H9 (cell line): ENCODE data around the gene TMEM233. TPM values are rescaled to one million over a fixed set of nuclear protein-coding genes. Genes with fewer than 3 reads are reported as not detected.

Experiments used
- DNase-seq: peaks from one replicate; pipeline ENCODE4 v3.0.0-alpha.2; 2017
- H2AFZ ChIP-seq: one replicate; pipeline ENCODE4 v1.6.1; 2013; ENCODE audit warnings: mild to moderate bottlenecking, low read length, control low read depth, moderate library complexity
- H2AK5ac ChIP-seq: 2 replicates; pipeline ENCODE4 v1.6.1; 2013; ENCODE audit warnings: low read length, control low read depth, mixed read lengths; ENCODE audit not compliant: insufficient read length
- H2BK120ac ChIP-seq: one replicate; pipeline ENCODE4 v1.6.1; 2013; ENCODE audit warnings: low read depth, mild to moderate bottlenecking, low read length, control low read depth, inconsistent platforms; ENCODE audit not compliant: poor library complexity, severe bottlenecking
- H2BK12ac ChIP-seq: 2 replicates; pipeline ENCODE4 v1.6.1; 2013; ENCODE audit warnings: low read length, control low read depth, mixed read lengths, low read depth; ENCODE audit not compliant: insufficient read length
- H2BK15ac ChIP-seq: 2 replicates; pipeline ENCODE4 v1.6.1; 2013; ENCODE audit warnings: low read depth, low read length, control low read depth
- H2BK20ac ChIP-seq: one replicate; pipeline ENCODE4 v1.6.1; 2013; ENCODE audit warnings: low read depth, mild to moderate bottlenecking, low read length, control low read depth, inconsistent platforms; ENCODE audit not compliant: poor library complexity, severe bottlenecking
- H2BK5ac ChIP-seq: 2 replicates; pipeline ENCODE4 v1.6.1; 2013; ENCODE audit warnings: low read length, control low read depth, mixed read lengths; ENCODE audit not compliant: insufficient read length
- H3K14ac ChIP-seq: 2 replicates; pipeline ENCODE4 v1.6.1; 2013; ENCODE audit warnings: low read length, control low read depth; ENCODE audit not compliant: insufficient read depth
- H3K18ac ChIP-seq: 2 replicates; pipeline ENCODE4 v1.6.1; 2013; ENCODE audit warnings: low read depth, mild to moderate bottlenecking, mixed read lengths, low read length, control low read depth; ENCODE audit not compliant: insufficient read length
- H3K23ac ChIP-seq: 2 replicates; pipeline ENCODE4 v1.6.1; 2013; ENCODE audit warnings: low read length, control low read depth, mixed read lengths, low read depth; ENCODE audit not compliant: insufficient read length
- H3K23me2 ChIP-seq: 2 replicates; pipeline ENCODE4 v1.6.1; 2013; ENCODE audit warnings: low read depth, mild to moderate bottlenecking, mixed read lengths, low read length, control low read depth; ENCODE audit not compliant: insufficient read length, poor library complexity, severe bottlenecking
- H3K27ac ChIP-seq: 2 replicates; pipeline ENCODE4 v1.5.1; 2013; ENCODE audit warnings: low read length, control low read depth, mixed read lengths, low read depth; ENCODE audit not compliant: insufficient read length
- H3K27me3 ChIP-seq: 2 replicates; pipeline ENCODE4 v1.6.1; 2013; ENCODE audit warnings: low read length, control low read depth, inconsistent platforms; ENCODE audit not compliant: insufficient read depth
- H3K4ac ChIP-seq: 2 replicates; pipeline ENCODE4 v1.6.1; 2013; ENCODE audit warnings: low read depth, mild to moderate bottlenecking, control low read depth, inconsistent platforms, low read length, moderate library complexity
- H3K4me1 ChIP-seq: 2 replicates; pipeline ENCODE4 v1.6.1; 2013; ENCODE audit warnings: low read length, control low read depth, inconsistent platforms; ENCODE audit not compliant: insufficient read depth
- H3K4me2 ChIP-seq: 2 replicates; pipeline ENCODE4 v1.6.1; 2013; ENCODE audit warnings: low read length, control low read depth, mixed read lengths; ENCODE audit not compliant: insufficient read length, insufficient read depth
- H3K56ac ChIP-seq: 2 replicates; pipeline ENCODE4 v1.6.1; 2013; ENCODE audit warnings: low read depth, mild to moderate bottlenecking, mixed read lengths, low read length, control low read depth; ENCODE audit not compliant: insufficient read length
- H3K79me1 ChIP-seq: 2 replicates; pipeline ENCODE4 v1.6.1; 2013; ENCODE audit warnings: low read depth, mild to moderate bottlenecking, moderate library complexity, low read length, control low read depth, inconsistent platforms; ENCODE audit not compliant: insufficient read depth, poor library complexity, severe bottlenecking
- H3K79me2 ChIP-seq: 2 replicates; pipeline ENCODE4 v1.6.1; 2013; ENCODE audit warnings: low read length, control low read depth, inconsistent platforms; ENCODE audit not compliant: insufficient read depth
- H3K9ac ChIP-seq: 2 replicates; pipeline ENCODE4 v1.6.1; 2013; ENCODE audit warnings: low read length, control low read depth, mixed read lengths; ENCODE audit not compliant: insufficient read length; ENCODE audit errors: extremely low read depth
- H3K9me3 ChIP-seq: one replicate; pipeline ENCODE4 v1.6.1; 2013; ENCODE audit warnings: low read depth, low read length, inconsistent platforms; ENCODE audit not compliant: control insufficient read depth
- H3T11ph ChIP-seq: one replicate; pipeline ENCODE4 v1.6.1; 2013; ENCODE audit warnings: mild to moderate bottlenecking, low read length, control low read depth, inconsistent platforms
- H4K20me1 ChIP-seq: one replicate; pipeline ENCODE4 v1.6.1; 2013; ENCODE audit not compliant: control insufficient read depth, insufficient read length, insufficient read depth
- H4K5ac ChIP-seq: 2 replicates; pipeline ENCODE4 v1.6.1; 2013; ENCODE audit warnings: low read depth, mild to moderate bottlenecking, mixed read lengths, low read length, control low read depth; ENCODE audit not compliant: insufficient read length
- H4K8ac ChIP-seq: replicated peaks from 2 replicates; pipeline ENCODE4 v1.6.1; 2013; ENCODE audit warnings: low read length, control low read depth, mixed read lengths, low read depth; ENCODE audit not compliant: insufficient read length
- H4K91ac ChIP-seq: 2 replicates; pipeline ENCODE4 v1.6.1; 2013; ENCODE audit warnings: low read depth, mild to moderate bottlenecking, moderate library complexity, mixed read lengths, low read length, control low read depth; ENCODE audit not compliant: insufficient read length
- H3K27ac Mint-ChIP-seq, 3 experiments: 2 replicates in 2 of 3; 3 replicates in 1 of 3; pipeline ENCODE4 v1.8.0; 2020 to 2021; ENCODE audit warnings: mixed read lengths in 3 of 3, mild to moderate bottlenecking in 1 of 3, moderate library complexity in 1 of 3
- H3K27me3 Mint-ChIP-seq: 2 replicates; pipeline ENCODE4 v1.8.0; 2021; ENCODE audit warnings: low read depth, mild to moderate bottlenecking, moderate library complexity, mixed read lengths
- H3K36me3 Mint-ChIP-seq, 3 experiments: 2 replicates in 2 of 3; 3 replicates in 1 of 3; pipeline ENCODE4 v1.8.0; 2020 to 2021; ENCODE audit warnings: low read depth in 3 of 3, mixed read lengths in 3 of 3; ENCODE audit not compliant: insufficient read depth in 1 of 3
- H3K4me1 Mint-ChIP-seq, 2 experiments: 2 replicates each; pipeline ENCODE4 v1.8.0; 2020; ENCODE audit warnings: mixed read lengths in 2 of 2
- H3K4me3 Mint-ChIP-seq, 2 experiments: 2 replicates in 1 of 2; 3 replicates in 1 of 2; pipeline ENCODE4 v1.8.0; 2020 to 2021; ENCODE audit warnings: mild to moderate bottlenecking in 2 of 2, mixed read lengths in 2 of 2, moderate library complexity in 1 of 2
- H3K9me3 Mint-ChIP-seq, 2 experiments: 2 replicates in 1 of 2; 3 replicates in 1 of 2; pipeline ENCODE4 v1.8.0; 2020; ENCODE audit warnings: mild to moderate bottlenecking in 2 of 2, mixed read lengths in 2 of 2, moderate library complexity in 1 of 2
- WGBS: extraction: QIAGEN DNeasy Blood & Tissue Kit; methylation state at CpG from one replicate; pipeline ENCODE4 v1.1.7; 2013; ENCODE audit warnings: missing lambda C conversion rate, low lambda C conversion rate, mixed read lengths; ENCODE audit not compliant: insufficient read length; ENCODE audit errors: extremely low coverage; 5-methylcytosine and 5-hydroxymethylcytosine counted together
- total RNA-seq: library from RNA; stranded (reverse); gene quantifications from 2 replicates; pipeline ENCODE4 v1.2.1, GENCODE V29; 2021
- TF ChIP-seq, protein P1 (sequence below): fragments of 200-600 bp; sonication (generic); conservative IDR thresholded peaks from 3 replicates; pipeline ENCODE4 v1.8.0; 2021; ENCODE audit warnings: antibody characterized with exemption, mild to moderate bottlenecking

TMEM233 gene
- total RNA-seq, 1 experiment from 2014 or later: not detected

- H3K27ac Mint-ChIP-seq: no peak overlapping the region; a peak in 1 of 7 replicates
These were observed 96.4 kb downstream of the TMEM233 start for GRCh38 chr12:119689935-119690500.

More at GRCh38 chr12:119689935-119690500, 96.4 kb downstream of the TMEM233 start:
- Histone ChIP-seq H3K9me3 (no peaks in the 10 kb centered on the region), H3K18ac (no peak overlapping the region), H4K20me1 (no peaks in the 10 kb centered on the region), H3K23me2 (no peaks in the 10 kb centered on the region), H2BK12ac (no peak overlapping the region), H2BK20ac (no peak overlapping the region), H3T11ph (no peak overlapping the region), H2BK120ac (no peak overlapping the region), H2AK5ac (no peak overlapping the region), H2AFZ (no peak overlapping the region), H4K91ac (no peak overlapping the region), H3K23ac (no peak overlapping the region), H2BK15ac (no peak overlapping the region), H3K14ac (no peak overlapping the region), H3K4me1 (no peaks in the 10 kb centered on the region), H3K79me2 (no peaks in the 10 kb centered on the region), H3K27me3 (no peaks in the 10 kb centered on the region), H3K4me2 (no peak overlapping the region), H4K5ac (no peak overlapping the region), H3K4ac (no peak overlapping the region), H3K9ac (no peak overlapping the region), H4K8ac (no peak overlapping the region), H2BK5ac (no peak overlapping the region), H3K79me1 (no peaks in the 10 kb centered on the region), H3K56ac (no peak overlapping the region), H3K27ac (no peak overlapping the region)
- Mint-ChIP-seq H3K4me3 (no peak overlapping the region), H3K27me3 (no peaks in the 10 kb centered on the region), H3K36me3 (peaks cover 15 to 53% (median 50%) of the 10 kb centered on the region in 3 experiments; a peak in 6 of 7 replicates), H3K4me1 (no peaks in the 10 kb centered on the region), H3K9me3 (peaks cover 0 to 2% of the 10 kb centered on the region in 2 experiments; a peak in 1 of 5 replicates)
- no peak for DNase-seq
- TF ChIP-seq, protein P1, sequence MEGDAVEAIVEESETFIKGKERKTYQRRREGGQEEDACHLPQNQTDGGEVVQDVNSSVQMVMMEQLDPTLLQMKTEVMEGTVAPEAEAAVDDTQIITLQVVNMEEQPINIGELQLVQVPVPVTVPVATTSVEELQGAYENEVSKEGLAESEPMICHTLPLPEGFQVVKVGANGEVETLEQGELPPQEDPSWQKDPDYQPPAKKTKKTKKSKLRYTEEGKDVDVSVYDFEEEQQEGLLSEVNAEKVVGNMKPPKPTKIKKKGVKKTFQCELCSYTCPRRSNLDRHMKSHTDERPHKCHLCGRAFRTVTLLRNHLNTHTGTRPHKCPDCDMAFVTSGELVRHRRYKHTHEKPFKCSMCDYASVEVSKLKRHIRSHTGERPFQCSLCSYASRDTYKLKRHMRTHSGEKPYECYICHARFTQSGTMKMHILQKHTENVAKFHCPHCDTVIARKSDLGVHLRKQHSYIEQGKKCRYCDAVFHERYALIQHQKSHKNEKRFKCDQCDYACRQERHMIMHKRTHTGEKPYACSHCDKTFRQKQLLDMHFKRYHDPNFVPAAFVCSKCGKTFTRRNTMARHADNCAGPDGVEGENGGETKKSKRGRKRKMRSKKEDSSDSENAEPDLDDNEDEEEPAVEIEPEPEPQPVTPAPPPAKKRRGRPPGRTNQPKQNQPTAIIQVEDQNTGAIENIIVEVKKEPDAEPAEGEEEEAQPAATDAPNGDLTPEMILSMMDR: no peak
- WGBS: no CpG with 5 or more reads among the region's 38 CpGs
